Gastroesophageal sphincter (tissue), 3 donors: ENCODE measurements around the gene TMEM203.

Experiments
- EP300 ChIP-seq: sonication (generic); formaldehyde crosslinking; IDR thresholded peaks from one replicate; pipeline ENCODE4 v1.6.1; 2017; ENCODE audit warnings: antibody characterized with exemption, mild to moderate bottlenecking
- POLR2A ChIP-seq, 2 donors: fragments of 450-650 bp; IDR thresholded peaks; one replicate each; pipeline ENCODE4 v1.6.1; 2017; ENCODE audit warnings: antibody characterized with exemption in 2 of 2, mild to moderate bottlenecking in 2 of 2, moderate library complexity in 1 of 2
- POLR2AphosphoS5 ChIP-seq: sonication (generic); formaldehyde crosslinking; IDR thresholded peaks from one replicate; pipeline ENCODE4 v1.6.1; 2017; ENCODE audit warnings: antibody characterized with exemption
- TF ChIP-seq, protein P1 (sequence below), 4 experiments: fragments of 200-600 bp in 2 of 4; fragments of 450-650 bp in 2 of 4; sonication (generic) in 1 of 4; IDR thresholded peaks; one replicate each; pipeline ENCODE4 v1.5.1; 2017 to 2019; ENCODE audit warnings: antibody characterized with exemption in 4 of 4, mild to moderate bottlenecking in 2 of 4, moderate library complexity in 2 of 4

DNA sequence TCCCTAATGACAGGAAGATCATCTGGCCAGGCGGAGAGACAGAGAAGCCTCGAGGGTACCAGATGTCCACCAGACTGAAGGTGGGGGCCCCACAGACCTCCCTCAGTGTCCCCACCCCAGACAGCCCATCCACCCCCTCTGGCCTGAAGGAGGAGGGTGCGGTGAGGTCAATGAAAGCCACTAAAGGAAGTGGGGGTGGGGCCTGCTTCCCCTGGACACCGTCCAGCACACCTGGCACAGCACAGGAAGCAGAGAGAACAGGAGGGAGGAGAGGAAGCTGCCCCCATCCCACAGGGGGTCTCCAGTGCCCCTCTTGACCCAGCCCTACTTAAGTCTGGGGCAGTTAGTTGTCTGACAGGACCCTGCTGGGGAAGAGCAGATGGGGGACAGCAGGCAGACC is 46.8 kb downstream of the TMEM203 start:
- TF ChIP-seq, protein P1, sequence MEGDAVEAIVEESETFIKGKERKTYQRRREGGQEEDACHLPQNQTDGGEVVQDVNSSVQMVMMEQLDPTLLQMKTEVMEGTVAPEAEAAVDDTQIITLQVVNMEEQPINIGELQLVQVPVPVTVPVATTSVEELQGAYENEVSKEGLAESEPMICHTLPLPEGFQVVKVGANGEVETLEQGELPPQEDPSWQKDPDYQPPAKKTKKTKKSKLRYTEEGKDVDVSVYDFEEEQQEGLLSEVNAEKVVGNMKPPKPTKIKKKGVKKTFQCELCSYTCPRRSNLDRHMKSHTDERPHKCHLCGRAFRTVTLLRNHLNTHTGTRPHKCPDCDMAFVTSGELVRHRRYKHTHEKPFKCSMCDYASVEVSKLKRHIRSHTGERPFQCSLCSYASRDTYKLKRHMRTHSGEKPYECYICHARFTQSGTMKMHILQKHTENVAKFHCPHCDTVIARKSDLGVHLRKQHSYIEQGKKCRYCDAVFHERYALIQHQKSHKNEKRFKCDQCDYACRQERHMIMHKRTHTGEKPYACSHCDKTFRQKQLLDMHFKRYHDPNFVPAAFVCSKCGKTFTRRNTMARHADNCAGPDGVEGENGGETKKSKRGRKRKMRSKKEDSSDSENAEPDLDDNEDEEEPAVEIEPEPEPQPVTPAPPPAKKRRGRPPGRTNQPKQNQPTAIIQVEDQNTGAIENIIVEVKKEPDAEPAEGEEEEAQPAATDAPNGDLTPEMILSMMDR (IDR thresholded peaks at IDR 0.05): no peak
- TF ChIP-seq POLR2A (IDR thresholded peaks at IDR 0.05) (no peak), POLR2AphosphoS5 (no peak), EP300 (no peak)
